ENCODE results near the gene PRELID1.
"Not testable (repeated sequence)": the region's sequence is repeated elsewhere in the genome, so short reads cannot be mapped to it uniquely, and the experiment has no call there.

Gene PRELID1

GRCh38 chr5:177336603-177337494 is 33.2 kb downstream of the PRELID1 start:
- no peak for DNase-seq

- DNase-seq: no peak
These were observed 34.9 kb downstream of the PRELID1 start for GRCh38 chr5:177338251-177339106.

GRCh38 chr5:177339107-177339638 is 35.6 kb downstream of the PRELID1 start:
- no peak for DNase-seq

- DNase-seq: not testable (repeated sequence)
These were observed 39.4 kb downstream of the PRELID1 start for GRCh38 chr5:177343000-177343399.

GRCh38 chr5:177343777-177344176 is 40.2 kb downstream of the PRELID1 start:
- no peak for DNase-seq

GRCh38 chr5:177344891-177345290 is 41.3 kb downstream of the PRELID1 start:
- DNase-seq: no peak

- DNase-seq: no peak
These were observed 43.2 kb downstream of the PRELID1 start for GRCh38 chr5:177346820-177347219.

GRCh38 chr5:177347699-177348098 is 44.1 kb downstream of the PRELID1 start:
- DNase-seq: no peak

- no peak for DNase-seq
These were observed 45.7 kb downstream of the PRELID1 start for GRCh38 chr5:177349362-177349647.

GRCh38 chr5:177349762-177350161 is 46.2 kb downstream of the PRELID1 start:
- DNase-seq: no peak

GRCh38 chr5:177350776-177351391 is 47.3 kb downstream of the PRELID1 start:
- DNase-seq: no peak

GRCh38 chr5:177351392-177352329 is 48.1 kb downstream of the PRELID1 start, which contains the start of gene LMAN2:
Gene LMAN2, minus strand, starts transcription at chr5:177351668. Its CDS starts 21 bp downstream, at chr5:177351647.
- peak; percentile 91 to 96 for DNase-seq

GRCh38 chr5:177353093-177353492 is 49.5 kb downstream of the PRELID1 start:
- peak in 1 of 2 donors; percentile 41 for DNase-seq

GRCh38 chr5:177354256-177354655 is 50.7 kb downstream of the PRELID1 start:
- DNase-seq: no peak

- no peak for DNase-seq
These were observed 51.1 kb downstream of the PRELID1 start for GRCh38 chr5:177354711-177355110.

- DNase-seq: no peak
These were observed 51.7 kb downstream of the PRELID1 start for GRCh38 chr5:177355162-177355867.

GRCh38 chr5:177355868-177356168 is 52.2 kb downstream of the PRELID1 start:
- DNase-seq: no peak
